ENCODE measurements around the gene FRMPD4. TPM values are rescaled to one million over a fixed set of nuclear protein-coding genes. Genes with fewer than 3 reads are reported as not detected.

Gene FRMPD4
- total RNA-seq = under 0.01 TPM in 1 of 2 replicates, not detected in the other

GRCh38 chrX:12138361-12139313, at the start of gene FRMPD4:
FRMPD4 (plus strand) TSS chrX:12138473; CDS start chrX:12138972, 499 bp downstream.

Measured in mesangial cell (primary cell).